Stimulated activated CD8-positive, alpha-beta memory T cell treated with anti-CD3 and anti-CD28 coated beads, Interleukin-7, amount 100 ng/mL, for 48 hours (primary cell): ENCODE measurements around the gene TSHZ2.

Experiments
- DNase-seq, 2 donors: peaks; one replicate each; pipeline ENCODE4 v3.0.0-alpha.2; 2020; ENCODE audit warnings: low read depth in 1 of 2; ENCODE audit errors: extremely low read depth in 1 of 2

Gene TSHZ2

GRCh38 chr20:53224851-53225250 lies 252.7 kb downstream of the TSHZ2 start:
- DNase-seq: no peak

DNA sequence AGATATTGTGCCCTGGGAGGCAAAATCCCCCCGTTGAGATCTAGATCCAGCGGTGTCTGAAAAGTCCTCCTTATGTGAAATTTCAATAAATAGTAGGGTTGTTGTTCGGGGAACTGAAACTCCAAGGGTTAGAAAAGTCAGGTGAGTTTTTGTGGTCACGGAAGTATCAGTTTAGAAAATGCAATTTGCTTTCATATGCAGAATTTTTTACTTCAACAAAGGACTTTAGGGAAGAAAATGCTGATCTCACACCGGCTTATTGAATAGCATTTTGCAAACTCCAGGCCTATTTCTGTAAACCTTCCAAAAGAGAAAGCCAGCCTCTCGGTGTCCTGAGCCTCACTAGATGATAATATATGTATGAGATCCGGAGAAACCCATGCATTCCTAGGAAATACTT lies 254.7 kb downstream of the TSHZ2 start:
- no peak for DNase-seq

- DNase-seq: no peak
Measured at GRCh38 chr20:53227523-53227922, 255.4 kb downstream of the TSHZ2 start.

DNA sequence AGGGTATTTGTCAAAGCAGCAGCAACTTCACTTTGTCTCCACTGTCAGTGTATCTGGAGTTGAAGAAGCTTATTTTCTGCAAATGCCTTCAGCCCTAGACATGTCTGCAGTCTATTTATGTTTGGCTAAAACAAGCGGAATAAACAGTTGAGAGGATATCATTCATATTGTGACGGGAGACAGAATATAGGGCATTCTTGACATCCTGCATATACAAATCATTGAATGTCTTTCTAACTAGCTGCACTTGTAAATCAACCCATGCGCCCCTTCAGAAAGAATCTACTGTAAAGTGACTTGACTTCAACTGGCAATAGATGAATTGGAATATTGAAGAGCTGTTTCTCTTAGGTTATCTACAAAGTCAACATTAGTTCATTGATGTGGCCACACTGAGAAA lies 258.9 kb downstream of the TSHZ2 start:
- DNase-seq: no peak

GRCh38 chr20:53237461-53237860 lies 265.3 kb downstream of the TSHZ2 start:
- DNase-seq: no peak

DNA sequence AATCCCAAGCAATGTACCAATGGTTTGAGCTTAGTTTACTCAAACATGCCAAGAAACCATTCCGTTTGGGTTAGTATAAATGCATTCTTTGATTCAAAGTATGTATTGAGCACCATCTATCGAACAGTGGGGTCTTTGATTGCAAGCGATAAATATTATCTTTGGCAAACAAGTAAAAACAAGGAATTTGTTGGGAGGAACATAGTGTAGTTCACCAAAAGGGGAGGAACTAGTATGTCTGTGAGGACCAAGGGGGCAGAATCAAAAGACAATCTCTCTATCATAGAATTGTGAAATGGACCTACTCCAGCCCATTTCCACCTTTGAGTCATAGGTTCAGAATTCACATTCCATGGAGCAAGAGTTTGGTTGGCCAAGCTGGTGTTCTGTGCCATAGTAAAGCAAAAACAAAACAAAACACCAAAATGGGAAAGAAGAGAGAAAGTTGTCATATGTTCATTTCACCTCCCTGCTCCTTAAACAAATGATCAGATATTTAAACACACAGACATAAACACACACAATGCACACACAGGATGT lies 266.0 kb downstream of the TSHZ2 start:
- no peak for DNase-seq

GRCh38 chr20:53243152-53243551 lies 271.0 kb downstream of the TSHZ2 start:
- DNase-seq: no peak

DNA sequence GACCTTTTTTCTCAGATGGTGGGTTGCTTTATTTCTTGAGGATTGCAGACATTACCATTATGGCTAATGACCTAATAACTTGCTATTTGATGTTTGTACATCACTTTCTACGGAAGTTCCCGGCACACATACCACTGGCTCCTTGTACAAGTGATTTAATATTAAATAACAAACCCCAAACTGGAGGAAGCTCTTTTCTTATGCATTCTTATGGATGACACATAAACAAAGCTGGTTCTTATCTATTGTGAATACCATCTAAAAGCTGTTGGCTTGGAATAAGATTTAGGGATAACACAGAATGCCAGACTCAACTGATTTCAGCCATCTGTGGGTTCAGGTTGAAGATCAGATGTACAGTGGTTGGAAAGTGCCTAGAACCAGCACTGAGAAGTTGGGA lies 272.6 kb downstream of the TSHZ2 start:
- DNase-seq: no peak

GRCh38 chr20:53245574-53245973 lies 273.4 kb downstream of the TSHZ2 start:
- DNase-seq: no peak

DNA sequence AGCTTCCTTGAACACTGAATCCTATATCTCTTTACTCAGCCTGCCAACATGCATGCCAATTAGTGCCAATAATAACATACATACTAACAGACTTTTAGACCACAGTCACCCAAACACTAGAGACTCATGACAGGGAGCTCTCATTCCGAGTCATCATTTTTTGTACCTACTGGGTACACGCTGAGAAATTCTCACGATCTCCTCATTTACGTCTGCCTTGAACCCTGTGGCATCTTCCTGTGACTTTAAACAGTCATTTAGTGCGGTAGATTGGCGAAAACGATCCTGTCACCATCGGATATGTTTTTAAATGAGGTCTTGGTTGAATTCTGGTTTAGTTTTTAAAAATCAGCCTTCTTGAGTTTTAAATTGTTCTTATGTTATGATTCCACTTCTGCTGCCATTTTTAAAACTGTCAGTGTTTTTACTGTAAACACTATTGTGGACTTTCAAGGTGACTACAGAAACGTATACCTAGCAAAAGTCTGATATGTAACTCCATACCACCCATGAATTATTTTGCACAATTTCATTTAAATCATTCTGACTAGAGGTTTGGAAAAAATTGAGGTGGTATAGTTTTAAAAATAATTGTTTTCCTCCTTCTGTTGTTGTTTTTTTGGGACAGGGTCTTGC lies 275.4 kb downstream of the TSHZ2 start:
- DNase-seq: no peak

- no peak for DNase-seq
Measured at GRCh38 chr20:53250456-53250855, 278.3 kb downstream of the TSHZ2 start.

GRCh38 chr20:53252002-53252401 lies 279.8 kb downstream of the TSHZ2 start:
- no peak for DNase-seq

DNA sequence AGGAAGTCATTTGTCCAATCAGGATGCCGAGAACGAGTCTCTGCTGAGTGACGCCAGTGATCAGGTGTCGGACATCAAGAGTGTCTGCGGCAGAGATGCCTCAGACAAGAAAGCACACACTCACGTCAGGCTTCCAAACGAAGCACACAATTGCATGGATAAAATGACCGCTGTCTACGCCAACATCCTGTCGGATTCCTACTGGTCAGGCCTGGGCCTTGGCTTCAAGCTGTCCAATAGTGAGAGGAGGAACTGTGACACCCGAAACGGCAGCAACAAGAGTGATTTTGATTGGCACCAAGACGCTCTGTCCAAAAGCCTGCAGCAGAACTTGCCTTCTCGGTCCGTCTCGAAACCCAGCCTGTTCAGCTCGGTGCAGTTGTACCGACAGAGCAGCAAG lies 281.5 kb downstream of the TSHZ2 start:
- DNase-seq: no peak

- DNase-seq: peak in 1 of 2 donors; percentile 22
Measured at GRCh38 chr20:53255102-53255710, 283.0 kb downstream of the TSHZ2 start.

- DNase-seq: no peak
Measured at GRCh38 chr20:53258741-53259140, 286.6 kb downstream of the TSHZ2 start.

- no peak for DNase-seq
Measured at GRCh38 chr20:53260168-53260567, 288.0 kb downstream of the TSHZ2 start.

DNA sequence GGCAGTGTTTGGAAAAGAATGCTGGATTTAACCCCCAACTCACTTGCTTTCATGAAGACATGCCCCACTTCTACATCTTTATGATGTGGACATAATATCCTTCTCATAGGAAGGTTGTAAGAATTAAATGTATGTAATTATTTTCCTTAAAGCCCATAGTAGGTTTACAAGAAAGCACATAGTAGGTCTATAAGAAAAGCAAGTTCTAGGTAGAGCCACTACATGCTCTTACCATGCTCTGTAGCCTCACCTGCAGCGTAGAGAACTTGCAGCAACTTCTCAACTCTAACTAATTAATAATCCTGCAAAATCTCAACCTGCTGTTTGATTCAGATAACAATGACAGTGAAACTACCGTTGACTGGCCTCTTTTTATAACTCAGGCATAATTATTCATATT lies 288.4 kb downstream of the TSHZ2 start:
- DNase-seq: no peak

DNA sequence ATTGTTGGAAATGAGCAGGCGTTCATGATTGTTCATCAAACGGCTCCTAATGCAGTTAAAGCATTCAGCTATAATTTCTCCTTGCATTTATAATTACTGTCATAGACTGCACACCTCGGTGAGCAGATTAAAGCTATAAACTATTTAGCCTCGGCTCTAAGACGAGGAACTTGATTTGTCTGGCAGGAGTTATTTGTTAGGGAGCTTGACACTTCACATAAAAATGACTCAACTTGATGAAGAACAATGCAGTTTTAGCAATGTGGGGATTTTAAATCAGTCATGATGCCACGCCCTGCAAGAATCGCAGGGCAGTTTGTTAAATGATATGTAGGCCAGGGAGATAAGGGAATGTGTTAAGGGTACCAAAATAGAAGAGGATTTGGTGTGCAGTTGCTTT lies 290.2 kb downstream of the TSHZ2 start:
- no peak for DNase-seq

- DNase-seq: no peak
Measured at GRCh38 chr20:53263554-53264438, 291.6 kb downstream of the TSHZ2 start.

- DNase-seq: no peak
Measured at GRCh38 chr20:53264604-53265003, 292.4 kb downstream of the TSHZ2 start.

DNA sequence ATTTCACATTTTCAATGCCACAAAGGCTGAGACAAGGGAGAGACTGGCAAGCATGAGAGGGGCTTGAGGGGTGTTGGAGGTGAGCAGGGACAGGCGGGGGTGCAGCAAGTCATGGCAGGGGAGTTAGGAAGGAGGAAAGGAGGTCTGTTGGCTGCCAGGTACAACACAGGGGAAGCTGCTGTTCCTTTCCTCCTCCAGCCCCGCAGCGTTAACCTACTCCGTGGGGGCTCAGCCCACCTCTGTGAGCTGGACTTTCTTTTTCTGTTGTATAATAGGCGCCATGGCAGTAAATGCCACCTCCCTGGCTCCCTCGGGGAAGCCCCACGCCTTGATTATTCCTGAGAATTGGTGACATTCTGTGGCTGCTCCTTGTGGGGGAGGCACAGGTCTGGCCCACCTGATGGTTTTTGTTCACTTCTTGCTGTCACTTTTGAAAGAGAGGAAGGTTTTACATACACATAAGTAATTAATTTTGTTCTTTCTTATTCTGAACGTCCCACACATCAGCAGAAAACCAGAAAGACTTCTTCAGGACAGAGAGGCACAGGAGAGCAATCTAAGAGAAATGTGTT lies 293.2 kb downstream of the TSHZ2 start:
- no peak for DNase-seq
